GM19467 (cell line): ENCODE measurements around the gene TMPRSS11D.

Source experiments
- ATAC-seq: cut with Tn5 transposase; IDR thresholded peaks from one replicate; pipeline ENCODE4 v1.9.1; 2021; ENCODE audit warnings: mild to moderate bottlenecking, moderate library complexity; ENCODE audit not compliant: unreplicated experiment

The TMPRSS11D gene

GRCh38 chr4:67883902-67884301 lies at the start of gene TMPRSS11D:
TSS of gene TMPRSS11D (minus strand) at chr4:67884002. CDS start at chr4:67883933, 69 bp downstream.
- ATAC-seq = no peak

GRCh38 chr4:67933038-67933437 lies 49.2 kb upstream of the TMPRSS11D start:
- no peak for ATAC-seq

- ATAC-seq = no peak
These were observed 47.5 kb upstream of the TMPRSS11D start for GRCh38 chr4:67931256-67931655.

- ATAC-seq = no peak
These were observed 45.6 kb upstream of the TMPRSS11D start for GRCh38 chr4:67929426-67929825.

DNA sequence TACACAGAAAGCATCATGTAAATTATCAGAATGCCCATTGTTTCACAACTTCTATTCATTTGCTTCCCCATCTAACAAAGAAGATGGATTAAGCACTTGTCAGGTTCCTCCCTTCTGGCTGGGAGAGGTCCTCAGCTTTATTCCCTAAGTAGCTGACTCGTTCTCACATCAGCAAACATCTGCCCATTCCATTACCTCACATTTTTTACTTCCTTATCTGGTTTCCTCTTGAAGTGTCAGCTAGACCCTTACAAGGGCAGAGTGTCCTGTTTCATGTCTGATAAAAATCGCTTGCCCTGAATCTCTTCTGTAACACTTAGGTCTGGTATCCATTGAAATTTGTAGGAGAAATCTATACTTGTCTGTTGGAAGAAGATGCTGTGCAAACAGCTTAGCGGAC lies 44.7 kb upstream of the TMPRSS11D start:
- no peak for ATAC-seq

DNA sequence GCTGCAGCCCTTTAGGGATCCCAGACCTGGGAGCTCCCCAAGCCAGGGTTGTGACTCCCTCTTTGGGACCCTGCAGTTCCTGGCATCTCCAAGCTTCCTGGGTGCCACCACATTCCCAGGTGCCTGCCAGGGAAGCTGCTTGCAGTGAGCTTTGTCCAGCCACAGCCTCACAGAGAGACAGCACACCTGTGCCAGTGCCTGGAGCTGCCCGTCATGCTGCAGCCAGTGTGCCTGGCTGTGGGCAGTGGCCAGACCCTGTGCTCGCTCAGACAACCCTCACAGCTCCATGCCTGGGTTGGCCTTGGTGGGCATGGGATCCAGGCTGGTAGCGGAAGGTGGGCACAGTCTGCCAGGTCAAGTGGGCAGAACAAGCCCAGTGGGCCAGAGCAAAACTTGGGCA lies 43.4 kb upstream of the TMPRSS11D start:
- no peak for ATAC-seq

GRCh38 chr4:67926485-67926884 lies 42.7 kb upstream of the TMPRSS11D start:
- no peak for ATAC-seq

GRCh38 chr4:67922697-67923096 lies 38.9 kb upstream of the TMPRSS11D start:
- no peak for ATAC-seq

- no peak for ATAC-seq
These were observed 34.6 kb upstream of the TMPRSS11D start for GRCh38 chr4:67918428-67918827.

DNA sequence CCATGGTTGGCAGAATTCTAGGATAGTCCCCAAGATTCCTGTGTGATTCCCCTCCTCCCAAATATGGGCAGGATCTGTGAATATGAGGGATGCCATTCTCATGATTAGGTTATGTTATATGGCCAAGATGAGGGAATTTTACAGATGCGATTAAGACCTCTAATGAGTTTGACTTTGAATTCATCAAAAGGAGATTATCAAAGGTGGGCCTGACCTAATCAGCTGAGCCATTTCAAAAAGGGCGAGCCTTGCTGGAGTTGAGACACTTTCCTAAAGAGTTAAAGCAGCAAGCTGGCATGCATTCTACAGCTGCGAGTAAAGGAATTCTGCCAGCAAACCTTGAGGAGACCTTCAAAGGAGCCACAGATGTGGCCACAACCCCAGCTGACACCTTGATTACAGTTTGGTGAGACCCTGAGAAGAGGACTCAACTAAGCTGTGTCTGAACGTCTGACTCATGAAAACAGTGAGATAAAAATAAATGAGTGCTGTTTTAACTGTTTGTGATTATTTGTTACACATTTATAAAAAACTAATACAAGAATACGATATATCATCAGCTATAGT lies 31.7 kb upstream of the TMPRSS11D start:
- ATAC-seq = no peak

GRCh38 chr4:67912080-67912479 lies 28.3 kb upstream of the TMPRSS11D start:
- no peak for ATAC-seq

DNA sequence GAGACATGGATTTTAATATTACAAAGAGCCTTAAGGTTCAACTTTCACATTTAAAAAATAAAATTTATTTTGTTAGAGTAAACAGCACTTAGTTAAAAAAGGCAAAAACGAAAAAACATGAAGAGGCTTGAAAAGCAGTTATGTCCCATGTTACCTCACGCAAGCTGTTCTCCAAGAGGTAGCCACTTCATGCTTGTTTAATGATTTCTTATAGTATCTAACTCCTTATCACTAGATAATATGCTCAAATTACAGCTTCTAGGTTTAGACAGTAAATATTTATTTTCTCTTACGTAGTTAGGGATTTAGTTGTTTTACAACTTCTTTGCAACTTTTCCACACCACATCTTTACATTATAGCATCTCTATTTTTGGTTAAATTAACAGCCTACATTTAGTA lies 27.8 kb upstream of the TMPRSS11D start:
- ATAC-seq = no peak

DNA sequence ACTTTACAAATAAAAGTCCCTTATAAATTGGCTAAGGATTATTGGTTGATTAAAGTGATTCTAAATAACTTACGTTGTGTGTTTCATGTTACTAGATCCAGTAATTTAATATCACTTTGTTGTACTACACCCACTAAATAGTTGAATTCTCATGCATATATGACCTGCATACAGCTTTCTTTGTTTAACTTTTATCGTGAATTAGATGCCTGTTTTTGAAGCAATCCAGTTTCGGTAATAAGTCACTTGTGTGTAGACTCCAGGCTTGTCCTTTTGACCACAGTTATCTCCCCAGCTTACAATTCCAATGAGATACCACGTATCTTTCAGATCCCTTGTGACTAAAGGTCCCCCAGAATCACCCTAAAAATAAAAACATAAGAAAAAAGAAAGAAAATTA lies 27.3 kb upstream of the TMPRSS11D start:
- ATAC-seq = no peak

GRCh38 chr4:67910585-67910905 lies 26.7 kb upstream of the TMPRSS11D start:
- no peak for ATAC-seq

DNA sequence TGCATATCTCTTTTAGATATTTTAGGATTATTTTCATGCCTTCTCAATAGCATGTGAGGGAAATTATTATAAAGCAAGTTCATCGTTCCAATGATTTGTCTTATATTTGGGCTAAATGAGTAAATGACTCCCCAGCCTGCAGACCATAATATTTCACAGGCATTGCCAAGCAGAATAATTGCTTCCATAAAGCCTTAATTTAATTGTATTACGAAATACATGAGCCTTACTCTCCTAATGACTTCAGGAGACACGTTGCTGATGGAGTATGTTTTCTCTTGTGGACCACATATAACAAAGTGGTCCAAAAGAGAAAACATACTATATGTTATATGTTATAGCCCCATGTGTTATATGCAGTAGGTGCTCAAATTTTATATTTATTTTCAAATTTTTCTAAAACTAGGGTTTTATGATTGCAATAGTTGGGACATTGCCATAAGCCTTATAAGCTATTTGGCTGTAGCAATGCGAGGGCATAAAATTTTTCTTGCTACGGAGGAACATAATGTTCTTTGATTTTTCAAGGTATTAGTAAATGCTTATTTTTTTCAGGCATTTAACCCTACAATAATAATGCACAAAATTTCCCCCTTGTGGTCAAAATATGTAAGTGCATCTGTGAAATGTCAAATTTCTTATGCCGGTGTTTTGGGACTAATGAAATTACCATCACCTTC lies 26.2 kb upstream of the TMPRSS11D start:
- ATAC-seq = no peak

DNA sequence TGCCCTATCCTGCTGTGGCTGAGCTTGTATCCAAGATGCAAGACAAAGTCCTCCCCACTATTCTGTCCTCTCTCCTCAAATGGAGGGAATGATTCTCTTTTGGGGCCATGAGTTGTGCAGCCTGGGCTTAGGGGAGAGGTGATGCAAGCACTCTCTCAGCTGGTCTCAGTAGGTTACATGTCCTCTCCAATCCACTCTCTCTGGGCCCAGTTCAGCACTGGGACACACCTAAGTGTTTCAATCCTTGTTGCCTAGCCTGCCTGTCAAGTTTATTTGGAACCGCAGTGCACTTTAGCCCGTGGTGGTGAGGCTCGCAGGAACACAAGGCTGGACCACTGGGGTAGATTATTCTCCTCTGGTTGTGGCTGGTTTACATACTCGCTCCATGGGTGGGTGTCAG lies 23.8 kb upstream of the TMPRSS11D start:
- ATAC-seq = no peak

GRCh38 chr4:67899096-67899495 lies 15.3 kb upstream of the TMPRSS11D start:
- ATAC-seq = no peak

DNA sequence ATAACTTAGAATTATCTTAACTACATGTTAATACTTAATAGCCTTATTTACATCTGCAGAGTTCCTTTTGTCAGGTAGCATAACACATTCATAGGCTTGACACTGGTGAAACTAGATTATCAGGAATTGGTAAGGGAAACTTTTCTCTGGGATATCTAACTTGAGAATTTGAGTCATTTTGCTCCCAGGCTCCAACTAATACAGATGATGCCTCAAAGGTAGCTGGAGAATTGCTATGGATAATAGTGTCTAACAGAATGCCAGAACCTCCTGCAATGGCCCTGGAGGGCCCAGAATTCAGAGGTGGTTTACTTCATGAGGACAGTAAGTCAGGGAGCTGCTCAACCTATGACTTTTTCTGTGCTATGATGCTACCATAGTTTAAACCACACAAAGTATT lies 13.9 kb upstream of the TMPRSS11D start:
- no peak for ATAC-seq

- ATAC-seq = no peak
These were observed 12.7 kb upstream of the TMPRSS11D start for GRCh38 chr4:67896421-67897065.

DNA sequence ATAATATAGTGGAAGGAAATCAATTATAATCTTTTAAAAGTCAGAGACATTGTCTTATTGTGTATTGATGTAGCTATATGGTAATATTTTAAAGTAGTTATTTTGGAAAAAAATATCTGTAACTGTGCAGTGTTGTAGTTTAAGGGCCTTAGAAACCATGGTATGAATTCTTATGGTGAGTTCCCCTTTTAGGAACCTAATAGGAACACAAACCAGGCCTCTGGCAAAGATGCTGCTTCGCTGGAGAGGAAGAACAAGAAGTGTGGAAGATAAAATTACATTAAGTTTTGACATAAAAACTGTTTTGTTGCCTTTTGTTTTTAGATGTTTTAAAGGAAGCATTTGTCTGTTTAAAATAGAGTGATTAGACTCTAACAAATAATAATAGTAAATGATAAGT lies 10.9 kb upstream of the TMPRSS11D start:
- ATAC-seq = no peak

- ATAC-seq = no peak
These were observed 9.1 kb upstream of the TMPRSS11D start for GRCh38 chr4:67892905-67893304.

DNA sequence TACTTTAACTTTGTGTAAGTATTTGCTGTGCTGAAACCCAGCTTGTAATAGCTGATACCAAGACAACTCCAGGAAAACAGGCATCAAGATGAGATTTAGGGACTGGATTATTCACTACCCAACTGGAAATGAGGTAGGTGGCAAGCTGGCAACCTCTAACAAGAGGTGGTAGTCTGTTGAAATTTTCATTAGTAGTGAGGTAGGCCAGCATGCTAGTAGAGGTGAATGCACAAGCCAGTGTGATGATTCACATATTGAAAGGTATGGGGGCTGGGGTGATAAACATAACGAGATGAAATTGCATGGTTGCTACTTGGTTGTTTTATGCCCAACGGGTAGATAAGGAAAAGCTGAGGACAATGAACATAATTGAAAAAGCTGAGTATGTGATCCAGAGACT lies 8.5 kb upstream of the TMPRSS11D start:
- ATAC-seq = no peak

DNA sequence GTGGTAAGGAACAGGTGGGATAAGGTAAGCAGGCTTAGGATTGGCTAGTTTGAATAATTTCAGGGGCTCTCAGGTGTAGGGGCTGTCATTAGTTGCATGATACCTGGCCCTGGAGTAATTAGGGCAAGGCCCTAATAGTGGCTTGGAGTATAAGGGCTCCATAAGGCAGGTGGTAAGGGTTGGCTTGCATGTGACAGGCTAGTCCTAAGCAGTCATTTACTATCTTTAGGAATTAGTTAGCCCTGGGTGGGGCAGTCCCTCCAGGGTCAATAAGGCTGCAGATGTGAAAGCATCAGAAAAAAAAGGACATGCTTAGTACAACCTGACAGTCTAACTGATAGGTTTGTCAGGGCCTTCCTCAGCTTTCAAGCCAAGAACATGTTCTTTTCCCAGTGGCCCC lies 7.8 kb upstream of the TMPRSS11D start:
- no peak for ATAC-seq
